CD4-positive, alpha-beta T cell treated with Interleukin-21 for 1 hour (primary cell): ENCODE measurements around the gene RYR3.

ENCODE experiments used
- DNase-seq: peaks from one replicate; pipeline ENCODE4 v3.0.0-alpha.2; 2020

Gene RYR3

DNA sequence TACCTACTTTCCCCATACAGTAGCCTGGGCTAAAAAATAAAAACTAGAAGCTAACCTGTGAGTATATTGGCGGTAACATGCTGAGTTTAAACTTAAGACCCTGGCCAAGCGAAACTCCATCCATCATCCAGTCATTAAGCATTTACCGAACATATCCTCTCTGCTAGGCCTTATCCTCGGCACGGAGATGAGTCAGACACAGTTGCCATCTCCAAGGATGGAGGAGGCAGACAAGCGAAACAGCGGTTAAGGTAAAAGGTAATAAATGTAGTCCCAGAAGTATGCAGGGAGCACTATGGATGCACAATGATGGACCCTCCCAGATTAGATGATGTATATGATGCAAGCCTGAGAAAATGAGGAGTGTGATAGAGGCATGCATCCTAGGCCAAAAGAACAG lies 143.6 kb downstream of the RYR3 start:
- no peak for DNase-seq

DNA sequence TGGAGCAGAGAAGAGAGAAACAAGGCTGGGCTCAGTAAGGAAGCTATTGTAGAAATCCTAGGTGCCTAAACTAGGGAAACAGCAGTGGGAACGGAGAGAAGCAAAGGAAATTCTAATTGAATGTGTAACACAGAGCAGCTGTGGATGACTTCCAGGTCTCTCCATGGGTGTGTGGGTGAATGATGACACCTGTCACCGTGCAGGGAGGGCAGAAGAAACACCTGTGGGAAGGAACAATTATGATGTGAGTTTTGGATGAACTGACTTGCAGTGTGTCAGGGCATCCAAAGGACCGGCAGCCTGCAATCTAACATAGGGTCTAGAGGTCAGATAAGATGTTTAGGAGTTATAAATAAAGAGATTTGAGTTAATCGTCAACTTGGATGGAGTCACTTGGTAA lies 144.2 kb downstream of the RYR3 start:
- DNase-seq: no peak

DNA sequence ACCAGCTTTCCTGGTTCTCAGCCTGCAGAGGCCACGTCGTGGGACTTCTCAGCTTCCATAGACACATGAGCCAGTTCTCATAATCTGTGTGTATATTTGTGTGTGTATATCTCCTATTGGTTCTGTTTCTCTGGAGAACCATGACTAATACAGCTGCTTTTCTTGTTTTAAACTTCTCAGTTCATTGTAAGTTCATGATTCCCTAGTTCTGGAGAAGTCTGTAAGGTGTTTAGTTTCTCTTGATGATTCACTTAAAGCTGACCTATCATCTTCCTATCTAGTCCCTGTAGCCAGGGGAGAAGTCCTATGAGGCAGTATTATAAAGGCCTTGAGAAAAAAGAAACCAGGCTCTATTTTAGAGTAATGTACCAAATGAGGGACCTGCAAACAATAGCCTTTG lies 147.7 kb downstream of the RYR3 start:
- no peak for DNase-seq

DNA sequence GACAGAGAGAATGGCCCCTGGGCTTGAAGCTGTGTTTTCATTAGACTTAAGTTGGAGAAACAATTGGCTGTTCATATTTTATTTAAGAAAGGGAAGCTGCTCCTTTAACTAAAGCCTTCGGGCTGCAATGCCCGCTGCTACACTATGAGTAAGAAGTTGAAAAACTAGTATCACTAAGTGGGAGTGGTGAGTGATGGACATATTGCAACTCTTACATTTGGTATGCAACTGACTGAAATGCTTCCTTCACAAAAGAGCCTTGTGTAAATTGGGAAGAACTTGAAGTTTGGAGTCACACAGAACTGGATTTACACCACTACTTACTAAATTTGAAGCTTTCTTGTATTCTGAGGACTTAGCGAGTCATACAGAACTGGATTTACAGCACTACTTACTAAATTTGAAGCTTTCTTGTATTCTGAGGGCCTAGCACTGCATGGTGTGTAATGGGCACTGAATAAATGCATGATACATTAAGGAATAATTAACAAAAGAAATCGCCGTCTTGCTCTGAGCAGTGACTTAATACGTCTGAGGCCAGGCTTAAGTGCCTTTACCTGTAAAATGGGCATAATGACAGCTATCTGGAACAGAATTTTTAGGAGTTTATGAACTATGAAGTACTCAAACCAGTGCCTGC lies 149.5 kb downstream of the RYR3 start:
- no peak for DNase-seq

DNA sequence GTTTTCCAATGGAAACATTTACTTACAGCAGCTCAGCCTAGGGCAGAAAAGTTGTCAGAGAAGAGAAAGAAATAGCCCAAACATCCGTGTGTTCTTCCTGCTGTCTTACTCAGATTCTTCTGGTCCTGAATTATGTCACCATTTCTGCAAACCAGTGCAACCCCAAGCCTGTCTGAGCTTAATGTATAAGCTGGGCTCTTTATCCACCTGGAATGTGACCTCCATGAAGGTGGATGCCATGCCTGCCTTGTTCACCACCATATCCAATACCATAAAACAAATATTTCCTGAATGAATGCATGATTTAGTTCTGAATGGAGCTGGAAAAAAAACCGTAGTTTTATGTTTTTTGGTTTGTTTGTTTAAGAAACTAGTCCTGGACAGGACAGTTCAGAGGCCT lies 150.9 kb downstream of the RYR3 start:
- DNase-seq: no peak

DNA sequence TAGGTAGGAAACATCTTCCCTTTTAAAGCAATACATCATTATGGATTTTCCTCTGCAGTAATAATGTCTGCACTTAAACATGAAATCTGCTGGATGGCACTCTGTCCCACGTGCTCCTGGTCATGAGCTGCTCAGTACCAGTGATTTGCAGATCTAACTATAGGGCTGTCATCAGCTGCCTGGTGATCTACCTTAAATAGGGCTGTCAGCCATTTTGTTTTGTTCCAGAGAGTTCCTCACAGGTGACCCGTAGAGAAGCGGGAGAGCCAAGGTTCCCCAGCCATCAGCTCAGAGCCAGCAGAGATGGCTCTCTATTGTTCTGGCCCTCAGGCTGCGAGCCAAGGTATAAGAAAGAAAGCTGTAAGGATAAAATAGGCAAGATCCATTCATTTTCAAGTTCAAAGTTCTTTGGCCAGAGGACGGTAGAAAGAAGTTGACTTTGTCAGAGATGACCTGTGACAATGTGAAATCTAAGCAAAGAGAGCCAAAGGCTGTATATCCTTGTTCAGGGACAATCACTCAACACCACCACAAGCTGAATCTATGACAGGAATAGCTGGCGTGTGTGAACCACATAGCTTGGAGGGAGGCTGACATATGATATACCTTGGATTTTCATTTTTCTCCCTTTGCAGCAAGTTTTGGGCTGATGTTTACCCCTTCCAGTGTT lies 156.5 kb downstream of the RYR3 start:
- DNase-seq: no peak

DNA sequence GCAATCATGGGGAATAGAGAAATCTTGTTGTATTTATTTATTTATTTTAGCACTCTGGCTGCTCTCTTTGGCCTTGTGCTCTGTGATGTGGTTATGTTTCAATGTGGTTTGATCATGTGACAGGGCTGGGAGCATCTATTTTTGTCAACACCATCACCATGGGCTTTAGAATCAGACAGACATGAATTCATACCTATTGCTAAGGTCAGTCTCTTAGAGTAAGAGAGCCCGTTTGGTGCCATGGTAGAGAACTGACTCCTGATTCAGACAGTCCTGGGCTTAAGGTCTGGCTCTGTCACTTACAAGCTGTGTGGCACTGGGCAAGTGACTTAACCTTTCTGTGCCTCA lies 157.0 kb downstream of the RYR3 start:
- no peak for DNase-seq

DNA sequence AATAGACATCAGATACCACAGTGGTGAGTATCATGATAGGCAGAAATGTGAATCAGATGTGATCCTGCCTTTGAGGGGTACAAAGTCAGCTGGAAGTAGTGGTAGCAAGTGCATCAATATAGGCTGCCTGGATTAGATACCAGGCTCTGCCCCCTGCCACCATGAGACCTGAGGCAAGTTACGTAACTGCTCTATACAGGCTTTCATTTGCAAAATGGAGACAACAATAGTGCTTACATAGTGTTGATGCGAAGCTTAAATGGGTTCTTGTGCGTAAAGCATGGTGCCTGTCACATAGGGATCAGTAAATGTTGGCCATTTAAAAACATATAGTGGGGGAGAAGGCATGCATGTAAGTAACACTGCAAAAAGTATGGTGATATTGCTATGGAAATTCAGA lies 158.0 kb downstream of the RYR3 start:
- no peak for DNase-seq

DNA sequence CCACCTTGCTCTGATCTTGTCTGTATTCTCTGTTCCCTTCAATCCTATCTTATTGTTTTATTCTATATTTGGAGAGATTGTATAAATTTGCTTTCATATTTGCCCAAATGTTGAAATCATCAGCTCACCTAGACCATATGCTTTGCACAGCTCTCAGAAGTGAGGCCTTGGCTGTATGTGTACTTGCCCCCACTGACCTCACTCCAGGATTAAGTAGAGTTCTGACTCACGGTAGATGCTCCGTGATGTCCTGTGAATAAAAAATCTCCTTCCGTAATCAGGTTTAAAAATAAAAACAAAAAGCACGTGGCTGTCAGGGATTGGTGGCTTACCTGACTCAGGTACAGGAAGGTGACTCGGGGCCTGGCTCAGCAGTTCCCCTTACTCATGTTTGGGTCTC lies 162.2 kb downstream of the RYR3 start:
- DNase-seq: no peak

DNA sequence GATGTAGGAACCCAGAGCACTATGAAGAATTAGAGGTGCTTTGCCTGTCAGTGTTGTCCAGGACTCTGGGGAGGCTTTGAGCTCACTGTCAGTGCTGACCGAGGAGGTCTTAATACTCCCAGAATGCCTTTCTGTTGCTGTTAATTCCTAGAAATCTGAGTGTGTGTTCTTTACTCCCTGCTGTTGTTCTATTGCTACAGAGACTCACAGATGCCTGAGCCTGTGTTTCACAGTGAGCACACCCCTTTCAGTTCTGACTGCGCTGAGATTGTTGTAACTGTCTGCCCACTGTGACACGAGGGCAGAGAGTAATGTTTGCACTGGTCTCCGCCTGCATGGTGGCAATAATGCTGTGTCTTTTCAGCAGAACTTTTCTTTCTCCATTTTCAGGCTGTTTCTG lies 162.9 kb downstream of the RYR3 start:
- DNase-seq: no peak

DNA sequence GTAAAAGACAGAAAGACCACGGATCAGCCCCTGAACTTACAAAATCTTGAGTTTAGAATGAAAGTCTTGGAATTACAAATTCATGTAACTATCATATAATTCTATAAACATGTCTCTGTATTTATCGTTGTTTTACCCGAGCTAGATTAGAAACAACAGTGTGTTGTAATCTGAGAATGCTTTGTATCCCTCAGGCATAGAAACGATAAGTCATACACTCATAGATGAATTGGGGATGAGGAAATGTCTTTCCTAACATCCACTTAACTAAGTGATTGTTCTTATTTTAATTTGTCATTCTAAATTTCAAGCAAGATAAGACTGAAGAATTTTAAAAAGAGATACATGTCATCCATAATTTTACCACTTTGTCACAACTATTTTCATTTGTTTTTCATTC lies 165.3 kb downstream of the RYR3 start:
- DNase-seq: no peak

DNA sequence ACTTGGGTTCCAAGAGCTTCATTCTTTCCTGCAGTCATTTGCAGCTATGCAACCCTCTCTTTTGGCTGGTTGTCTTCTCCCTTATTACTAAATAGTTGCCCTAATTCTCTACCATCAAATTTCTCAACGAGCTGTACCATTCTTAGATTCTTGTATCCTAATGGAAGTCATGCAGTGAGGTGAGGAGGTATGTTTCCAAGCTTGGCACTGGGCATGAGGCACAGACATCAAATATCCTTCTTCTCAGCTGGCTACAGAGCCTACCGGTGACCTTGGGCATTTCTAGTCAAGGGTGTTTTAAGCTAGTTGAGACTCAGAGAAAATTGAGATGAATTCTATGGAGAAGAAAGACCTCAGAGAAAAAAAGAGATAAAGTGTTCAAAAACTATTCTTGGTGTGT lies 166.1 kb downstream of the RYR3 start:
- DNase-seq: no peak

DNA sequence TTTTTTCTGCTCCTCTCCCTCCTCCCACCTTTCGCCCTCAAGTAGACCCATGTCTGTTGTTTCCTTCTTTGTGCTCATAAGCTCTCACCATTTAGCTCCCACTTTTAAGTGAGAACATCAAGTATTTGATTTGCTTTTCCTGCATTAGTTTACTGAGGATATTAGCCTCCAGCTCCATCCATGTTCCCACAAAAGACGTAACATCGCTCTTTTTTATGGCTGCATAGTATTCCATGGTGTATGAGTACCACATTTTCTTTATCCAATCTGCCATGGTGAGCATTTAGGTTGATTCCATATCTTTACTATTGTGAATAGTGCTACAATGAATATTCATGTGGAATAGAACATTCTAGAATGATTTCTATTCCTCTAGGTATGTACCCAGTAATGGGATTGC lies 178.6 kb downstream of the RYR3 start:
- DNase-seq: no peak

DNA sequence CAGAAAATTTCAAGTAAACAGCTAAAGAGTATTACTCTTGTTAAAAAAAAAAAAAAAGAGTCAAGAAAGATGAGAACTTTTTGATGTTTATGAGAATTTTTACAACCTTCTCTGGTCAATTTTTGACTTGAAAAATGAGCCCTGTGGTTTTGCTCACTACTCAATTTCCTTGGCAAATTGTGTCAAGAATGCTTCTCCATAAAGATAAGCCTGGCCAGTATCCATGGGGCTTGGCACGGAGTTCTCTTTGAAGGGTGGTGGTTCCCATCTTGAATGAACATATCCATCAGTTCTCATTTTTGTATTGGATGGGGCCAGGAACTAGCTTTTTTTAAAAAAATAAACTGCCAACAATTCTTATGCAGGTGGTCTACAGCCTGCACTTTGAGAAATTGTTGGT lies 179.9 kb downstream of the RYR3 start:
- DNase-seq: no peak

DNA sequence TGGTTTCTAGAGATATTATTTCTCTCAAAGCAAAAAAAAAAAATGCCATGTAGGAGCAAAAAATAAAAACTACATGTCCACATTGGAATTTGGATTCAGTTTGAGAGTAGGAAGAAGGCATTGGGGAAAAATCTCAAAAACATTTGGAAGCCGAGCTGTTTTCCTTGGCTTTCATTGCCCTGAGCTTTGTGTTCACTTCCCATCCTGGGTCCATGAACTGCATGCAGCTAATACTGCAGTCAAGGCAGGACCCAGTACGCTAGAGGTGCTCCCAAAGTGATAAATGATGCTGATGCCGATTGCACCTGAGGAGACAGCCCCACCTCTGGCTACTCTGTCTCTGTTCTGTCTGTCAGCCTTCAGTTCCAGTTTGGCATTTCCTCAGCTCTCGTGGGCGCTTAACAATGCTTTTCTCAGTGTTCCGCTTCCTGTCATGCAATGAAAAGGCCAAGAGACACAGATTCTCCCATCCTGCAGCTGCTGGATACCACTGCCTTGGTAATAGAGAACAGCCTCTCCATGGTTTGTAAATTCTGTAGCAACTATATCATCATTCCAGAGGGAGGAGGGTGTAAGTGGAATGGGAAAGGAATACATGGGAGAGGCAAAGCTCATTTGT lies 181.8 kb downstream of the RYR3 start:
- DNase-seq: no peak

DNA sequence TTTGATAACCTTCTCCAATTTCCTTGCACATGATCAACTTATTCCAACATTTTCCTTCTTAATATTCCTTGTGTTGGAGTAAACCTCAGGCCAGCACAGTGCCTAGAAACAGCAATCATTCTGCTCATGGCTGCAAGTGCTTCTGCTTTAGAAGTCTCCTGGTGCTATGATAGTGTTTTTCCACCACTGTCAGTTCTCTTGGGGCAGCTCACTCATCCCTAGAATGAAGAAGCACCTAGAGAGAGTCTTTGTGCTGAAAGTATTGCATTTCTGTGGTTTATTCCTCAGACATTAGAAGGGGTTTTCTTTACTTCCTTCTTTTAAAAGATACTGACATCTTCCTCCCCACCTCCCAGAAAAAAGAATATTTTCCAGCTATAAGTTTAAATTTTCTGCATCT lies 183.5 kb downstream of the RYR3 start:
- DNase-seq: no peak

DNA sequence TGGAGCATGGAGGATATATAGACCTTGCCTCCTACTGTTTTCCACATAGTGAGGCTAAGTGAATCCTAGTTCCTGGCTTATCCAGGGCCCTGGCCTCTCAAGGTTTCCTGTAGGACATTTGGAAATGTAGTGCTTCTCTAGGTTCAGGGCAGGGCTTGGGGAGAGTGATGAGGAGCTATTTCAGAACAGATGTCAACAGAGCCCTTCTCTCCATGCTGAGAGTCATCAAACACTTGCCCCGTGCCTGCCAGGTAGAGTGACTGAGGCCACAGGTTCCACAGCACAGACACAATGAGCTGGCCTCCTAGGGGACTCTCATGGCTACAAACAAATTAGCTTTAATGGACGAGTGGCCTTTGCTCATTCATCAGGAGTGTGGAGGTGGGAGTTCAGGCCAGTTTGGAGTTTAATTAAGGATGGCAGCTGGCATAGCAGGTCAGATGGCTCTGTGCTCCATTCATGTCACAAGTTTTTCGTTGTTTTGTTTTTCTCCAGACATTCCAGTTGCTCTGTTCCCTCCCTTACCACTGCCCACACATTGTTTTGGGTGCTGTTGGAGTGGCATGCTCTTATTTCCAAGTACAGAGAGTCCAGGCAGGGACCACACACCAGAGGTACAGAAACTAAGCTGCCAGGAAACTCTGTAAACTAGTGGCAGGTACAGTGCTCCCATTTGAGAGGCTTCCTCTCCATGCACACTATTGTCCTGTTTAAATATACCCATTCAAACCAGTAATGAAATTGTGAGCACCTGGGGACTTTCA lies 189.8 kb downstream of the RYR3 start:
- no peak for DNase-seq

DNA sequence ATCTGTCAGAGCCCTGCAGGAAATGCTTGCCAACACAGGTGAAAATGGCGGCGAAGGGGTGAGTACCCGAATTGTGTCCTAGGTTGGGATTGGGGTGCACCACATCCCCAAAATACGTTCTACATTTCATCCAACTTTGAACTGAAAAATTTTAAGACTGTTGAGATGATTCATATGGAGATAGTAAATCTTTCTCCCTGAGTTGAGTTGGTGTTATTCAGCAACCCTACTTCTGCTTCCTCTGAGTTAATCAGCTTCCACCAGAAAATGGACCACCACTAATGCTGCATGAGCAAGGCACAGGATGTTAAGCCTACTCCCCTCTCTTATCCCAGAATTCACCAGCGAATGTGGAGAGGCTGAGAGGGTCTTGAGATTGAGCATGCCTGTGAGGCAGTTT lies 192.9 kb downstream of the RYR3 start:
- no peak for DNase-seq

DNA sequence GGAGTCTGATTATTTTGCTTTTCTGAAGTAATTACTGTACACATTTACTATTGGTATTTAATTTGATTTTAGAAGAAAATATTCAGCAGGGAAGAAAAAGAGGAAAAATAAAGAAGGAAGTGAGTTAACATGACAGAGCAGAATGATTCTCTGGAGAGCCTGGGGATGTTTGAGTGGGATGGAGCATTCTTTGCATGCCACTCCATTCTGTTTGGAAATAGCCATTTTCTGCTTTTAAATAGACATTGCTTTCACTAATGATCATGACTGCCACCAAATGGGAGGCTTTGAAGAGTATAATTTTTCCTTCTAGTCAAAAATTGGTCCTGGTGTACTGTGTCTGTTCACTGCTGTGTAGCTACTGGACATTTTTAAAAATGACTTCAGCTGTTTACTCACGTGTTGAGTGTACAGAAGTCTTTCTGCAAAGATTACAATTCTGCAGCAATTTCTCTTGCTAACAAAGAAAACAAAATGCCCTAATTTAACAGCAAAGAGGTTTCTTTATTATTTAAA lies 196.1 kb downstream of the RYR3 start:
- DNase-seq: no peak

DNA sequence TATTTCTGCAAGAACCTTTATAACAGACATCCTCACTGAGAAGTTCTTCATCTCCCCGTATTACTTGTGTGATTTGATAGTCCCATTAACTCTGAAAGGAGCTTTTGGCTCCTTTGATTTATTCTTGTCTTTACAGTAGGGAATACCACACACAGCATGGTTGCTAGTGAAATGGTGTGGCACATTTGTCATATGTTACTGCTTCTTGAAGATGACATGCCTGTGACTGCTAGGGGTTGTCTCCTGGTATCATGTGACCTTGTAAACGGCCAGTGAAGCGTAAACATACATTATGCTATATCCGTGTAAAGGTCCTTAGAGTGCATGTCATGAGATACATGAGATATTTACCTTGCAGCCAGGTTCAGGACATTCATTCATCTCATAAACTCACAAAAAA lies 197.9 kb downstream of the RYR3 start:
- DNase-seq: no peak

DNA sequence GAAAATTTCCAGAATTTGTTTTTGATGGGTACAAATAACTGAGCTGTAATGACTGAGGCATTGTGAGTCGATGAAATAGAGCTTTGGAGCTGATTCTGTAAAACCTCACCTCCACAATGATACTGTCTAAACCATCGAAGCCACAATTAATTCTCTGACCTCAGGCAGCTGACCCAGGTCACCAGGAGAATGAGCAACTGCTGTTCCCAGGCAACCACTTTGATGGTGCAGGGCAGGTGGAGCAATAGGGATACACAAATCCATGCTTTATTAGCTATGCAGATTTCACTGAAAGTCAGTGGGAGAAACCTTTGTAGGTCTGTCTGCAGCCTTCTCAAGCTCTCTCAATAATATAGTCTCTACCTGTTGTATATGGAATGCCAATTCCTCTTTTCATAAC lies 204.4 kb downstream of the RYR3 start:
- DNase-seq: no peak

DNA sequence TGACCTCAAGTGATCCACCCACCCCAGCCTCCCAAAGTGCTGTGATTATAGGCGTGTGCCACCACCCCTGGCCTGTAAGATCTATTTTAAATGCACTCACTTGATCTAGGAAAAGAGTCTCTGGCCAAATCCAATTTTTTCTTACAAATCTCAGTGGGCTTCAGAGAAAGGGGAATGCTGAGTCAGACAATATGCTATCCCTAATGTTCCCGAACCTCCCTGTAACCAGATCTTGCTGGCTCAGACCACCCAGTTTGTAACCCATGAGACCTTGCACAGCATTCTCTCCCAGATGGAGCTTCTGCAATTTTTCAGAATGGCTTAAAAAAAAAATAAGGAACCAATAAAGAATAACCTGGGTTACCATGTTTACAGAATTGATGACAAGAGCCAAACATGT lies 205.8 kb downstream of the RYR3 start:
- DNase-seq: no peak

DNA sequence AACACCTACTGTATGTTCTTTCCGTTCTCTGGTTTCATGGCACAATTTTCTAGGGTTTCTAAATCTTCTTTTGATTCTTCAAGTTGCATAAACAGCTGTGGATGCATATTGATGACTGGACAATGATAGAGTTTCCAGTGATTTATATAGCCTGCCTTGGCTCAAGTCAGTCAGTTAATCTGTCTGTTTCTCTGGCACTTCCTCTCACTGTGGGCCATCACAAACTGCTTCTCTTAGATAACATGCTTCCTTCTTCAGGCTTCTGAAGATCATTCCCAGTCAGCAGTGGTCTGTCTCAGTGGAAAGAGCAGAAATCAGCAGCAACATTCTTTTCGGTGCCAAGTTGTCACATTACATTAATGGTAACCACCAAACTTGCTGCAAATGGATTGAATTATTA lies 207.2 kb downstream of the RYR3 start:
- DNase-seq: no peak

DNA sequence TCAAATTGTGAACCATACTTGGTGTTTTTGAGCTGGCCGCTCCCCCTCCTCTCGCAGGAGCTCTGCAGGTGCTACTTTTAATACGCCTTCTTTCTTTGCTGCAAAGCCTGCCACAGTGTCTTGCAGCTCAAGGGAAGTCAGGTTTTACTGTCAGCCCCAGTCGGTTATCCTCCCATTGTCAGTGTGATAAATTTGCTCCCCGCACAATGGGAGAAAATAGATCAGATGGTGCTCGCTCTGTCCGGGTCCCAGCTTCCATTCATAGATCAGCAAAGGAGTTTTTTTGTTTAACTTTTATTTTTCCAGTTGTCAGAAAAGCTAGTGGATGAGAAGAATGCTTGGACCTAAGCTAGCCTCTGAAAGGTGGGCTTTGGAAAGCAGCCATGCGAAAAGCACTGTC lies 207.7 kb downstream of the RYR3 start:
- no peak for DNase-seq
